ENCODE data around the gene DLGAP4.

DNA sequence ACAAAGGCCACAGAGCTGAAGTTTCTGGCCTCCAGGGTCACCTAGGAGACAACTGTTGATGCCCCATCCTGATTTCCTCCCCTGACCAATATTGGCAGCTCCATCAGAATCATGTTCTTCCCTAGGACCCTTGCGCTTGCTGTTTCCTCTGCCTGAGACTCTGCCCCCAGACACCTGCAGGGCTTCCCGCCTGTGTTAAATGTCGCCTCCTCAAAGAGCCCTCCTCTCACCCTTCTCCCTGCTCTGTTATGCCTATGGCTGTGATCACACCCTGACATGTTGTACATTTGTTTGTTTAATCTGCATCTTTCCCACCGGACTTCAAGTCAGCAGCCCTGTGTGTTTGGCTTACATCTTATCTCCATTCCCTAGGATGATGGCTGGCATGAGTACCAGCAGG lies 30.1 kb downstream of the DLGAP4 start:
- TF ChIP-seq, protein P1, sequence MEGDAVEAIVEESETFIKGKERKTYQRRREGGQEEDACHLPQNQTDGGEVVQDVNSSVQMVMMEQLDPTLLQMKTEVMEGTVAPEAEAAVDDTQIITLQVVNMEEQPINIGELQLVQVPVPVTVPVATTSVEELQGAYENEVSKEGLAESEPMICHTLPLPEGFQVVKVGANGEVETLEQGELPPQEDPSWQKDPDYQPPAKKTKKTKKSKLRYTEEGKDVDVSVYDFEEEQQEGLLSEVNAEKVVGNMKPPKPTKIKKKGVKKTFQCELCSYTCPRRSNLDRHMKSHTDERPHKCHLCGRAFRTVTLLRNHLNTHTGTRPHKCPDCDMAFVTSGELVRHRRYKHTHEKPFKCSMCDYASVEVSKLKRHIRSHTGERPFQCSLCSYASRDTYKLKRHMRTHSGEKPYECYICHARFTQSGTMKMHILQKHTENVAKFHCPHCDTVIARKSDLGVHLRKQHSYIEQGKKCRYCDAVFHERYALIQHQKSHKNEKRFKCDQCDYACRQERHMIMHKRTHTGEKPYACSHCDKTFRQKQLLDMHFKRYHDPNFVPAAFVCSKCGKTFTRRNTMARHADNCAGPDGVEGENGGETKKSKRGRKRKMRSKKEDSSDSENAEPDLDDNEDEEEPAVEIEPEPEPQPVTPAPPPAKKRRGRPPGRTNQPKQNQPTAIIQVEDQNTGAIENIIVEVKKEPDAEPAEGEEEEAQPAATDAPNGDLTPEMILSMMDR (IDR thresholded peaks at IDR 0.05) = no peak
- TF ChIP-seq POLR2A (IDR thresholded peaks at IDR 0.05) = no peak

Data from body of pancreas (tissue), 4 donors.